Esophagus (tissue), 2 donors: ENCODE results near the gene MBLAC2. TPM values are rescaled to one million over a fixed set of nuclear protein-coding genes. Genes with fewer than 3 reads are reported as not detected.

Experiments
- H3K27ac ChIP-seq, 2 donors: one replicate each; pipeline ENCODE4 v1.5.1; 2013; ENCODE audit warnings: low read depth in 2 of 2, mild to moderate bottlenecking in 2 of 2, inconsistent platforms in 1 of 2, low read length in 1 of 2, moderate library complexity in 1 of 2
- H3K27me3 ChIP-seq, 2 donors: one replicate each; pipeline ENCODE4 v1.6.1; 2013; ENCODE audit warnings: low read length in 2 of 2, control low read depth in 1 of 2, mild to moderate bottlenecking in 1 of 2; ENCODE audit not compliant: insufficient read depth in 2 of 2, control insufficient read depth in 1 of 2
- H3K36me3 ChIP-seq, 2 donors: one replicate each; pipeline ENCODE4 v1.6.1; 2013; ENCODE audit warnings: low read length in 1 of 2; ENCODE audit not compliant: control insufficient read depth in 2 of 2, insufficient read depth in 2 of 2
- H3K4me1 ChIP-seq, 2 donors: one replicate each; pipeline ENCODE4 v1.6.1; 2013; ENCODE audit warnings: low read length in 1 of 2; ENCODE audit not compliant: control insufficient read depth in 2 of 2, insufficient read depth in 2 of 2
- H3K4me3 ChIP-seq, 2 donors: one replicate each; pipeline ENCODE4 v1.5.1; 2013; ENCODE audit warnings: low read length in 2 of 2, mild to moderate bottlenecking in 2 of 2, low read depth in 1 of 2, moderate library complexity in 1 of 2
- H3K9me3 ChIP-seq, 2 donors: one replicate each; pipeline ENCODE4 v1.6.1; 2013; ENCODE audit warnings: mild to moderate bottlenecking in 2 of 2, low read depth in 1 of 2, low read length in 1 of 2, moderate library complexity in 1 of 2; ENCODE audit not compliant: control insufficient read depth in 2 of 2, insufficient read depth in 1 of 2
- WGBS, 2 donors: extraction: QIAGEN DNeasy Blood & Tissue Kit; methylation state at CpG; one replicate each; pipeline ENCODE4 v1.1.7; 2013; 5-methylcytosine and 5-hydroxymethylcytosine counted together
- polyA plus RNA-seq, 2 donors: library from polyadenylated mRNA; stranded (reverse); fragments of 200-250 nt; gene quantifications; one replicate each; pipeline ENCODE4 v1.2.3, GENCODE V29; 2013
- donor health status: healthy with polysubstance abuse.
- donor health status: Bipolar disorder and iron deficiency.

The MBLAC2 gene
- polyA plus RNA-seq, 2 donors = 1.5 to 2.6 TPM

DNA sequence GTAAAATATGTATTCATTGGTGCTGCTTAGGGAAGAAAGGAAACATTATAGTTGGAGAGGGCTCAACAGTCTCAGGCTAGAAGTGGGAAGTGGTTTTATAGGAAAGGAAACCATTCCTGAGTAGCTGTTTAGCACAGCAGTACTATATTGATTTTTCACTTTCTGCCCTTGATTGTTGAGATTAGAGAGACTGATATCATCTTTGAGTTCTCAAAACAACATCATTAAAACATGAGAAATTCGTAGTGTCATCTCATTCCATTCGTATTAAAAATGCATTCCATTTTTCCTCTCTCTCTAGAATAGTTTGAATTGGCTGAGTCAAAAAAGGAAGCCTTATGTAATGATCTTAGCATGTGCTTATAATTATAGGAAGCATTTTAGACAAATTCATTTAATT lies 14.2 kb upstream of the MBLAC2 start:
- Histone ChIP-seq H3K27ac (no peak overlapping the region), H3K4me1 (no peaks in the 10 kb centered on the region), H3K36me3 (no peaks in the 10 kb centered on the region), H3K9me3 (no peaks in the 10 kb centered on the region), H3K4me3 (no peak overlapping the region), H3K27me3 (no peaks in the 10 kb centered on the region)
- WGBS, 2 donors = 55 to 59% methylated on average over 2 of the region's 2 CpGs

GRCh38 chr5:90484540-90484939 lies 10.0 kb upstream of the MBLAC2 start:
- Histone ChIP-seq H3K36me3 (no peaks in the 10 kb centered on the region), H3K27ac (no peak overlapping the region), H3K4me3 (no peak overlapping the region), H3K27me3 (no peaks in the 10 kb centered on the region), H3K9me3 (no peaks in the 10 kb centered on the region), H3K4me1 (no peaks in the 10 kb centered on the region)
- WGBS, 2 donors = 68 to 71% methylated on average over 3 of the region's 3 CpGs

- H3K27ac ChIP-seq = no peak overlapping the region
- H3K9me3 ChIP-seq = no peaks in the 10 kb centered on the region
- no peaks in the 10 kb centered on the region for H3K36me3 ChIP-seq
- no peak overlapping the region for H3K4me3 ChIP-seq
- H3K4me1 ChIP-seq = no peaks in the 10 kb centered on the region
- 92 to 95% methylated on average over 8 of the region's 8 CpGs for WGBS, 2 donors
- no peaks in the 10 kb centered on the region for H3K27me3 ChIP-seq
These were observed 8.6 kb upstream of the MBLAC2 start for GRCh38 chr5:90483206-90483605.

GRCh38 chr5:90480699-90481098 lies 6.1 kb upstream of the MBLAC2 start:
- Histone ChIP-seq H3K4me1 (no peaks in the 10 kb centered on the region), H3K4me3 (no peak overlapping the region), H3K27me3 (no peaks in the 10 kb centered on the region), H3K36me3 (no peaks in the 10 kb centered on the region), H3K27ac (no peak overlapping the region), H3K9me3 (no peaks in the 10 kb centered on the region)
- WGBS, 2 donors = 67 to 81% methylated on average over 1 of the region's 1 CpG

DNA sequence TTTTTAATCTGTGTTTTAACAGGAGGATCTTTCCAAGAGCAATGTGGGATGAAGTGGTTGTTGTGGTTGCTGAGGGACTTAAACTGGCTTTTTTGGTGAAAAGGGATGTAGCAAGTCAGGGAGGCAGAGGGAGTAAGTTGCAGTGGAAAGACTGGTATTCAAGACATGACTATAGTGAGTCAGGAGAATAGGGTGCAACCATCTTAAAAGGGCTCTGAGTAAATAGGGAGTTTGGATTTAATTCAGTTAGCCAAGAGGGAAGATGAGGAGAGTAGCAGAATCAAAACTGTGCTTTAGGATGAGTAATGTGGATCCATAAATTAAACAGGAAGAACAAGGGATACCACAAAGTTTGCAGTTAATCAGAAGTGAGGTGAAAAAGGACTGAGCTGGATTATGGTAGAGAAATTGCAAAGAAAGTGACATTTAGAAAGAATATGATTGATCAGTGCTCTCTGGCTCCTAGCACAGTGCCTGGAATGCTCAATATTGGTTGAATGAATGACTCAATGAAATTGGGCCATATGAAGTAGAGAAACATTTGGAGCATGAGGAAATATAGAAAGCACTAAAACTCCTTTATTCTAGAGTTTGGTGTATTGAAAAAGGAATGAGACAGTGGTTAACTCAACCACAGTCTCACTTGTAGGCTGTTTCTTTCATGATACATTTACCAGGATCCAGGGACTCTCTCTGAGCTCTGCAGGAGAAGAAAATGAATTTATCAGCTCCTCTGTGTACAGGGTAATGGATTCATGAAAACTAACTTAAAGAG lies 5.2 kb upstream of the MBLAC2 start:
- H3K27me3 ChIP-seq = no peaks in the 10 kb centered on the region
- H3K36me3 ChIP-seq = no peaks in the 10 kb centered on the region
- H3K27ac ChIP-seq = no peak overlapping the region
- H3K4me1 ChIP-seq = no peaks in the 10 kb centered on the region
- no peak overlapping the region for H3K4me3 ChIP-seq
- H3K9me3 ChIP-seq = no peaks in the 10 kb centered on the region

GRCh38 chr5:90477621-90478215 lies 3.1 kb upstream of the MBLAC2 start:
- no peaks in the 10 kb centered on the region for H3K27me3 ChIP-seq
- H3K36me3 ChIP-seq = no peaks in the 10 kb centered on the region
- no peak overlapping the region for H3K27ac ChIP-seq
- H3K4me3 ChIP-seq = no peak overlapping the region
- WGBS, 2 donors = 83 to 85% methylated on average over 8 of the region's 8 CpGs
- no peaks in the 10 kb centered on the region for H3K9me3 ChIP-seq
- H3K4me1 ChIP-seq = peaks cover 0 to 2% of the 10 kb centered on the region in 2 donors

DNA sequence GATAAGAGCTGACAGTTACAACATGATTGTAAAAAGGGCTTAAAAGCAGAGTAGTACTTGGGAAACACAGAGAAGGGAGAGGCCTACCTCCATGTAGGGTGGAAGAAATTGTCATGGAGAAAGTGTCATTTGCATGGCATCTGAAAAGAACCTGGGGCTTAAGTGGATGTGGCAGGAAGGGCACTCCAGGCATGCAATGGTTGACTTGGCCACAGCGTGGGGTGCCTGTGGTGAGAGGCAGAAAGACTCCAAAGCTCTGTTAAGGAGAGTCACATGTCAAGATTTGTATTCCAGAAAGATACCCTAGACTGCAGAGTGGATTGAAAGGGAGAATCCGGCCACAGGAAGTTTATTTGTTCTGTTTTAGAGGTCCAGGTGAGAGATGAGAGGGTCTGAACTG lies 2.5 kb upstream of the MBLAC2 start:
- no peaks in the 10 kb centered on the region for H3K9me3 ChIP-seq
- H3K36me3 ChIP-seq = no peaks in the 10 kb centered on the region
- peaks cover 0 to 2% of the 10 kb centered on the region in 2 donors for H3K4me1 ChIP-seq
- no peaks in the 10 kb centered on the region for H3K27me3 ChIP-seq
- H3K27ac ChIP-seq = no peak overlapping the region
- WGBS, 2 donors = 65 to 69% methylated on average over 2 of the region's 2 CpGs
- H3K4me3 ChIP-seq = no peak overlapping the region

- no peaks in the 10 kb centered on the region for H3K9me3 ChIP-seq
- no peaks in the 10 kb centered on the region for H3K27me3 ChIP-seq
- no peak overlapping the region for H3K4me3 ChIP-seq
- 89 to 90% methylated on average over 3 of the region's 3 CpGs for WGBS, 2 donors
- no peak overlapping the region for H3K27ac ChIP-seq
- no peaks in the 10 kb centered on the region for H3K36me3 ChIP-seq
- H3K4me1 ChIP-seq = peaks cover 0 to 2% of the 10 kb centered on the region in 2 donors
These were observed 1.8 kb upstream of the MBLAC2 start for GRCh38 chr5:90476391-90476790.

DNA sequence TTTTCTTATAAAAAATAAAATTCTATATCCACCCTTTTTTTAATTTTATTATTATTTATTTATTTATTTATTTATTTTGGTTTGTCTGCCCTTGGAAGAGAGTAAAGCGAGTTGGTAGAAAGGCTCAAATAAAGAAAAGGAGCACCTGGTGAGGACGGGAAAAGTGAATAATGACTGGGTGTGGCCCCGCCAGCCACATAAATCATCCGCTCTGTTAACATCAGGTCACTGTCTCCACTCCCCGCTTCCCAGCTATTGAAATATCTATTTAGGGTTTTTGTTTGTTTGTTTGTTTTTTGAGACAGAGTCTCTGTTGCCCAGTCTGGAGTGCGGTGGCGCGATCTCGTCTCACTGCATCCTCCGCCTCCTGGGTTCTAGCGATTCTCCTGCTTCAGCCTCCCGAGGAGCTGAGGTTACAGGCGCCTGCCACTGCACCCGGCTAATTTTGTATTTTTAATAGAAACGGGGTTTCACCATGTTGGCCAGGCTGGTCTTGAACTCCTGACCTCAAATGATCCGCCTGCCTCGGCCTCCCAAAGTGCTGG lies 937 bp upstream of the MBLAC2 start:
- H3K4me3 ChIP-seq = peak overlapping the region in 1 of 2 donors; percentile 90
- H3K4me1 ChIP-seq = peaks cover 0 to 2% of the 10 kb centered on the region in 2 donors
- no peak overlapping the region for H3K27ac ChIP-seq
- H3K36me3 ChIP-seq = no peaks in the 10 kb centered on the region
- H3K27me3 ChIP-seq = no peaks in the 10 kb centered on the region
- 72 to 73% methylated on average over 17 of the region's 17 CpGs for WGBS, 2 donors
- no peaks in the 10 kb centered on the region for H3K9me3 ChIP-seq
